Measurements from ENCODE around the gene MS4A18.
"Not testable (repeated sequence)": the region's sequence is repeated elsewhere in the genome, so short reads cannot be mapped to it uniquely, and the experiment has no call there.

MS4A18 gene

GRCh38 chr11:60724420-60724819, at the start of gene MS4A18:
TSS of gene MS4A18 (plus strand) at chr11:60724720.
- no peak for DNase-seq

GRCh38 chr11:60678231-60678630, 46.3 kb upstream of the MS4A18 start:
- not testable (repeated sequence) for DNase-seq

GRCh38 chr11:60679879-60680278, 44.6 kb upstream of the MS4A18 start:
- no peak for DNase-seq

GRCh38 chr11:60680455-60681119, 43.9 kb upstream of the MS4A18 start:
- DNase-seq, result no peak

GRCh38 chr11:60684541-60684848, 40.0 kb upstream of the MS4A18 start:
- not testable (repeated sequence) for DNase-seq

GRCh38 chr11:60691661-60692060, 32.9 kb upstream of the MS4A18 start:
- no peak for DNase-seq

- DNase-seq, result no peak
These were observed 25.2 kb upstream of the MS4A18 start, which contains the start of gene MS4A8 for GRCh38 chr11:60699284-60699691. TSS of gene MS4A8 (plus strand) at chr11:60699612. CDS start at chr11:60700861, 1,249 bp downstream.

- DNase-seq, result no peak
These were observed 24.6 kb upstream of the MS4A18 start for GRCh38 chr11:60699936-60700335.

- peak in 1 of 2 experiments; percentile 5 for DNase-seq
These were observed 23.6 kb upstream of the MS4A18 start for GRCh38 chr11:60700689-60701468.

GRCh38 chr11:60701469-60701818, 23.1 kb upstream of the MS4A18 start:
- DNase-seq, result no peak

GRCh38 chr11:60703374-60703773, 21.1 kb upstream of the MS4A18 start:
- no peak for DNase-seq

GRCh38 chr11:60705895-60706294, 18.6 kb upstream of the MS4A18 start:
- no peak for DNase-seq

GRCh38 chr11:60706931-60707330, 17.6 kb upstream of the MS4A18 start:
- no peak for DNase-seq

- peak in 1 of 2 experiments; percentile 24 for DNase-seq
These were observed 14.0 kb upstream of the MS4A18 start for GRCh38 chr11:60710482-60710881.

- DNase-seq, result no peak
These were observed 13.2 kb upstream of the MS4A18 start for GRCh38 chr11:60711276-60711675.

GRCh38 chr11:60713423-60713822, 11.1 kb upstream of the MS4A18 start:
- DNase-seq, result not testable (repeated sequence)

GRCh38 chr11:60717956-60718355, 6.6 kb upstream of the MS4A18 start:
- no peak for DNase-seq

- no peak for DNase-seq
These were observed 5.8 kb upstream of the MS4A18 start for GRCh38 chr11:60718524-60719316.

GRCh38 chr11:60719391-60719790, 5.1 kb upstream of the MS4A18 start:
- no peak for DNase-seq

- DNase-seq, result no peak
These were observed 4.1 kb upstream of the MS4A18 start for GRCh38 chr11:60720460-60720859.

GRCh38 chr11:60725592-60725991, 1.1 kb downstream of the MS4A18 start:
- no peak for DNase-seq

GRCh38 chr11:60731586-60731985, 7.1 kb downstream of the MS4A18 start:
- DNase-seq, result no peak

- DNase-seq, result no peak
These were observed 9.8 kb downstream of the MS4A18 start for GRCh38 chr11:60734279-60734678.

- no peak for DNase-seq
These were observed 14.6 kb downstream of the MS4A18 start for GRCh38 chr11:60739114-60739513.
